DND-41 (cell line): ENCODE measurements around the gene PPP1R12A.

Experiments used
- CTCF ChIP-seq: IDR thresholded peaks from 2 replicates; pipeline ENCODE4 v1.5.1; 2012; ENCODE audit warnings: borderline replicate concordance, low read length, moderate library complexity, mild to moderate bottlenecking; ENCODE audit not compliant: poor library complexity, severe bottlenecking; ENCODE audit errors: extremely low read depth
- EZH2 ChIP-seq: IDR thresholded peaks from 3 replicates; pipeline ENCODE4 v1.6.1; 2012; ENCODE audit warnings: borderline replicate concordance, low read depth, mild to moderate bottlenecking, moderate library complexity, low read length, inconsistent platforms; ENCODE audit not compliant: severe bottlenecking

GRCh38 chr12:79765157-79765556, 169.7 kb downstream of the PPP1R12A start:
- TF ChIP-seq CTCF (no peak), EZH2 (no peak)
